GM19328 (cell line): ENCODE measurements around the gene FRMD3.

Experiments
- ATAC-seq: cut with Tn5 transposase; IDR thresholded peaks from one replicate; pipeline ENCODE4 v1.9.1; 2021; ENCODE audit warnings: mild to moderate bottlenecking, moderate library complexity; ENCODE audit not compliant: unreplicated experiment

The FRMD3 gene

DNA sequence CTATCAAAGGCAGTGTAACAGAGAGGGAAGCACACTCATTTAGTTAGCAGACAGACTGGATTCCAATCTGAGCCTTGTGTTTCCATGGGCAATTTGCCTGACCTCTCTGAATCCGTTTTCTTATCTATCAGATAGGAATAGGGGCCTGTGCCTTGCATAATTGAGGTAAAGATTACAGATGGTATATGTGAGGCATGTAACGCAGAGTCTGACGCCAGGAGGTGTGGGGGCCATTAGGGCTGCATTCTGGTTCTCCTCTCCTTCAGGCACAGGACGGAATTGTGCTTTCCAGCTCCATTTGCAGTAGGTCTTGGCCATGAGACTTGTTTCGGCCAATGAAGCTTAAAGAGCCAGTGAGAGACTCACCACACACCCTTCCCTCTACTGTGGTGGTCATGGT lies 97.6 kb downstream of the FRMD3 start:
- no peak for ATAC-seq

GRCh38 chr9:83435301-83435700 lies 102.9 kb downstream of the FRMD3 start:
- no peak for ATAC-seq

DNA sequence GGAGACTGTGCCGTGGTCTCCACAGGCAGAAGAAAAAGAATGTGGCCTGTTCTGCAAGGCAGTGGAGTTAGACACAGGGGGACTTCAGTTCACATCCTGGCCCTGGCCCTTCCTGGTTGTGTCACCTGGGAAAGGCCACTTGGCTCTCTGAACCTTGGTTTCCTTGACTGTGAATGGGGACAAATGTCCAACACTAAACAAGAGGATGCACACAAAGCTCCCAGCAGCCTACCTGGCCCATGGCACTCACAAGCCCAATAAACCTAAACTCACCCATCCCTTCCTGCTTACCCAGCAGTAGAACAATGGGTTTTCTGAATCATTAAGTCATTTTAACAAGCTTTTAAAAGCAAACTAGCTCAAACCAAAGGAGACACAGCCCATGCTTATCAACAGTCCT lies 103.9 kb downstream of the FRMD3 start:
- ATAC-seq, result no peak

DNA sequence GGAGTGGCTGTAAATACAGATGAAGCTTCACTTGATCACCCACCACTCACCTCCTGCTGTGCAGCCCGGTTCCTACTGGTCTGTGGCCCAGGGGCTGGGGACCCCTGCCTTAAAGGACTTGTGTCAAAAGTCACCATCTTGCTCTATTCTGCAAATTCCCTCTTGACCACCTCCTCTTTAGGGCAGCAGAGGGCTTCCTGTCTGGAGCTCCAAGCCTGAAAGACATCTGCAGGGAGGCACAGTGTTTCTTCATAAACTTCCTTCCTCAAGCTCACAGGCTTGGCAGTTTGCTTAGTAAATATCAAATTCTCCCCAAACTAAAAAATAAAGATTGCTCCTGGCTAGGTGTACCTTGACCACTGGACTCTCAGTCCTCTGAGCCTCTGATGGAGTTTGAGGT lies 104.4 kb downstream of the FRMD3 start:
- no peak for ATAC-seq

- no peak for ATAC-seq
These were observed 105.2 kb downstream of the FRMD3 start for GRCh38 chr9:83432877-83433550.

GRCh38 chr9:83432104-83432627 lies 106.0 kb downstream of the FRMD3 start:
- ATAC-seq, result no peak

DNA sequence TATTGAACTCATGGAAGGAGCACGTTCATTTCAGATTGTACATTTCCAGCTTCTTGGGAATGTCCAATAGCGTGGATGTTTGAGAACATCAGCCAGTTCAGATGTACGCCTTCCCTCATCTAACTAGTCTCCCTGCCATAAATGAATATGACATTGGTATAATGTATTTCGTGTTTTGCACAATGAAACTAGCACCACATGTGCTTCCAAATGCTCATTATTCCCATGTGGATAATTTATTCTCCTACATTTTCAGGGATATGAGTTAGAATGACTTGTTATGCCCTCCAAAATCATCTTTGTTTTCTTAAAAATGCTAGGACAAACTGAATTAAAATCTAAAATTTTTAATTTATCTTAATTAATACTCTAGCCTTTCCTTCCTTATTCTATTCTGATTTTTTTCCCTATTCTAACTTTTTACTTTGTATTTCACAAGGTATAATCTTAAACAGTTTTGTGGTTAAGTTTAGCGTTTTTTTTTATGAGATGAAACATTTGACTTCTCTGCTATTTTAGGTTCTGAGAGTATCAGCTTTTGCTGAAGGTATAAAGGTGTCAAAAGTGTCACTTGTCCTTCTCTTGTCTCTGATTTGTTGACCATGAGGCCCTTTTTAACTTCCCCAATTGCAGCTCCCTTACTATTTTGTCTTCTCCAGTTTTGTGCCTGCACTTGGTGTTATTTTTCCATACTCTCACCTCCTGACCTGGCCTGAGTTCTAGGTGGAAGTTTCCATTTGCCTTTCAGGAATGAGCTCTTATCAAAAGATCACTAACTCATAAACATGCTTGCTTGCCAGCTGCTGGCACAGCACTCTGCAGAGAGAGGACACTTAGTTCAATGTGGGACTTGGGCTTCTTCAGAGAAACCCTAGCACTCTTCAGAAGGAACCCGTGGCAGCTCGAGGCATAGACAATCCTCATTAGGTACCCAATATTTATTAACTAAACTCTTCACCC lies 106.8 kb downstream of the FRMD3 start:
- no peak for ATAC-seq

DNA sequence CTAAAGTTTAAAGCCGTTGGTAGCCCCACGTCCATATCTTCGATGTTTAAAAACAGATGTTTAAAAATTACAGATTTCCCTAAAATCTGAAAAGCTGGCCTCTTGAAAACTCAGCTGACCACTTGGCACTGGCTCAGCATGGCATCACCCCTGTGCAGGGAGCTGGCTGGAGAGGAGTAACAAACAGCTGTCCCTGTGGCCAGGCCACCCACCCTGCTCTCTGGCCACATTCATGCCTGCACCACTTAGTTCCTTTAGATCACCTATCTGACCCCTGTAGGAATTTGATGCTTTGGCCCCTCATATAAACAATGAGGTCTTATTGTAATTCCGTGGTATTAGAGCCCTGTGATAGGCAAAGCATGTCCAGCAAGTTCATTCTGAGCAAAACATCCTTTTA lies 107.5 kb downstream of the FRMD3 start:
- ATAC-seq, result no peak

DNA sequence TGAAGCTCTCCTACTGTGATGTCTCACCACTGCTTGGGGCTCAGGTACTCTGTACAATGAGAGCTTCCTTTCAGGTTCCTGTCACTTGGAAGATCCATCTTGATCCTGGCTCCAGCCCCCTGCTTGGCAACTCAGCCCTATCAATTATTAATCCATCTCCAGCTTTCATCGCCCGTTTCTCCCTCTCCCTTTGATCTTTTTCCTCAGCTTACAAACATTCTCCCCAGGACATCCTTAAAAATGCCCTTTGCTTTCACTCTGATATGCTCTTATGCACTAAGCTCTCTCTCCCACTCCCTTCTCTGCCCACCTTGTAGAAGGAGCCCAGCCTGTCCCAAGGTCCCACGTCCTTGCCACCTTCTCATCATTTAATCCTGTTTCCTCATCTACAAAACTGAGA lies 109.0 kb downstream of the FRMD3 start:
- no peak for ATAC-seq

- no peak for ATAC-seq
These were observed 113.0 kb downstream of the FRMD3 start for GRCh38 chr9:83425240-83425639.

- no peak for ATAC-seq
These were observed 113.4 kb downstream of the FRMD3 start for GRCh38 chr9:83424831-83425230.

- ATAC-seq, result no peak
These were observed 114.1 kb downstream of the FRMD3 start for GRCh38 chr9:83423815-83424707.

- ATAC-seq, result no peak
These were observed 115.7 kb downstream of the FRMD3 start for GRCh38 chr9:83422527-83422926.

DNA sequence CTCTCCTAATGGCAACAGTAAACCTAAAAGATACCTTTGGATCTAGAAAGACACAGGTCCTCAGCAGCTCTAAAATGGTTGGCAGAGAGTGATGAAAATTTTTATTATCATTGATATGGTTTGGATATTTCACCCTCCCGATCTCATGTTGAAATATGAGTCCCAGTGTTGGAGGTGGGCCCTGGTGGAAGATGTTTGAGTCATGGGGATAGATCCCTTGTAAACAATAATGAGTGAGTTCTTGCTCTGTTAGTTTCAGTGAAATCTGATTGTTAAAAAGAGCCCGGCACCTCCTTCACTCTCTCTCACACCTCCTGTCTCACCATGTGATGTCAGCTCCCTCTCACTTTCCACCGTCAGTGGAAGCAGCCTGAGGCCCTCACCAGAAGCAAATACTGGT lies 117.7 kb downstream of the FRMD3 start:
- ATAC-seq, result no peak

DNA sequence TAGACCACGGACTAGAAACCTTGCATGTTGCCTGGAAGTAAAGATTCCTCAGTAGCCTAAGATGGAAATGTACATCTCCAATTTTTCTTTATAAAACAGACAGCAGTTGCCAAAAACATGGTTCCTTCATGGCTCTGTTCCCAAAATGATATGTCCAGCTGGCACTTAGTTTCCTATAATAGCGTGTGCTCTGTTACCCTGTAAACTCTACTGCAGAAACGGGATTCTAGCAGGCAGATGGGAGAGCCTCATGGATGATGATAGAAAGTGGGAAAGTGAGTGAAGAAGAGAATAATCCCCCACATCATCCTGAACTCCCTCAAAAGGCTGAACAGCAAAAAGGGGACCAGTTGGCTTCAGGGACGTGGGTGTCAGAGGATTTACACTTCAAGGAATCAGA lies 118.2 kb downstream of the FRMD3 start:
- no peak for ATAC-seq

DNA sequence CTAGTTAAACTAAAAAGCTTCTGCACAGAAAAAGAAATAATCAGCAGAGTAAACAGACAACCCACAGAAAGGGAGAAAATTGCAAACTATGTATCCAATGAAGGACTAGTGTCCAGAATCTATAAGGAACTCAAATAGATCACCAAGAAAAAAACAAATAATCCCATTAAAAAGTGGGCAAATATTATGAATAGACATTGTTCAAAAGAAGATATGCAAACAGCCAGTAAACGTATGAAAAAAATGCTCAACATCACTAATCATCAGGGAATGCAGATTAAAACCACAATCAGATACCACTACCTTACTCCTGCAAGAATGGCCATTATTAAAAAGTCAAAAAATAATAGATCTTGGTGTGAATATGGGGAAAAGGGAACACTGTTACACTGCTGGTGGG lies 119.9 kb downstream of the FRMD3 start:
- no peak for ATAC-seq

GRCh38 chr9:83413367-83413766 lies 124.8 kb downstream of the FRMD3 start:
- ATAC-seq, result no peak

- ATAC-seq, result no peak
These were observed 127.5 kb downstream of the FRMD3 start for GRCh38 chr9:83410701-83411100.

DNA sequence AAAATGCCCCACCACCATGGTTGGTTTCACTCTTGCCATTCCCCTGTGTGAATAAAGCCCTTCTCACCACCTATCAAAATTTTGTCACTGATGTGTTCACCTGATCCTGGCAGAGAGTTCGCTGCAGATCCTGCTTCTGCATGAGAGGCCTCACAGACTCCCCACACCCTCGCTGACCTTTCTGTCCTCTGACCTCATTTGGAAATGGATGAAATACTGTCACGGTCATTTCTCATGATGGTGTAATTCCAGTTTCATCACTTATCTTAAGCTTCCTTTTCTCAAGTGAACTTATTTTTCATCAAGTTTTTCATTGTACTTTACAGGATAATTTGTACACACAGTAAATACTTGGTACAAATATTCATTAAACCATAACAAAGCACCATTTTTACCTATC lies 131.3 kb downstream of the FRMD3 start:
- ATAC-seq, result no peak

- no peak for ATAC-seq
These were observed 132.4 kb downstream of the FRMD3 start for GRCh38 chr9:83405759-83406158.
